Keratinocyte (primary cell): ENCODE data around the gene PATL2. TPM values are rescaled to one million over a fixed set of nuclear protein-coding genes. Genes with fewer than 3 reads are reported as not detected.

Experiments
- DNase-seq: peaks from one replicate; pipeline ENCODE4 v3.0.0-alpha.2; 2011; ENCODE audit warnings: low read depth, missing footprints, low spot score
- FAIRE-seq: peaks from 2 replicates; lab custom pipeline; 2011; peaks lifted over from hg19 to GRCh38; lab: Jason Lieb, UNC
- H2AFZ ChIP-seq: 2 replicates; pipeline ENCODE4 v1.6.0; 2012; ENCODE audit warnings: low read length, control low read depth, inconsistent platforms; ENCODE audit not compliant: control insufficient read depth
- H3K27ac ChIP-seq: 2 replicates; pipeline ENCODE4 v1.5.1; 2011; ENCODE audit warnings: low read length; ENCODE audit not compliant: control insufficient read depth, insufficient read depth
- H3K27me3 ChIP-seq: 3 replicates; pipeline ENCODE4 v1.6.0; 2011; ENCODE audit warnings: low read length; ENCODE audit not compliant: control insufficient read depth, insufficient read depth; ENCODE audit errors: extremely low read depth
- H3K36me3 ChIP-seq, 2 experiments: 2 replicates in 1 of 2; 3 replicates in 1 of 2; pipeline ENCODE4 v1.5.1; 2011; ENCODE audit warnings: low read length in 2 of 2, mild to moderate bottlenecking in 1 of 2; ENCODE audit not compliant: control insufficient read depth in 2 of 2, insufficient read depth in 2 of 2; ENCODE audit errors: extremely low read depth in 1 of 2
- H3K4me1 ChIP-seq: 3 replicates; pipeline ENCODE4 v1.5.1; 2011; ENCODE audit warnings: low read length; ENCODE audit not compliant: control insufficient read depth, insufficient read depth; ENCODE audit errors: extremely low read depth
- H3K4me2 ChIP-seq: 3 replicates; pipeline ENCODE4 v1.6.0; 2011; ENCODE audit warnings: low read depth, low read length; ENCODE audit not compliant: control insufficient read depth, insufficient read depth; ENCODE audit errors: extremely low read depth
- H3K4me3 ChIP-seq, 3 experiments: fragments of 200-600 bp in 1 of 3; sonication (generic) in 1 of 3; 2 replicates in 2 of 3; 3 replicates in 1 of 3; pipeline ENCODE4 v1.5.1; 2011 to 2016; ENCODE audit warnings: low read length in 3 of 3, mild to moderate bottlenecking in 3 of 3, control low read depth in 2 of 3, inconsistent platforms in 1 of 3, low read depth in 1 of 3, mixed read lengths in 1 of 3, mixed run types in 1 of 3, moderate library complexity in 1 of 3; ENCODE audit not compliant: control insufficient read depth in 2 of 3, insufficient read depth in 2 of 3; ENCODE audit errors: extremely low read depth in 1 of 3
- H3K79me2 ChIP-seq: 2 replicates; pipeline ENCODE4 v1.6.0; 2012; ENCODE audit warnings: low read length; ENCODE audit not compliant: control insufficient read depth, insufficient read depth
- H3K9ac ChIP-seq: 3 replicates; pipeline ENCODE4 v1.6.0; 2011; ENCODE audit warnings: low read length; ENCODE audit not compliant: control insufficient read depth, insufficient read depth; ENCODE audit errors: extremely low read depth
- H3K9me1 ChIP-seq: 3 replicates; pipeline ENCODE4 v1.6.0; 2011; ENCODE audit warnings: low read length; ENCODE audit not compliant: control insufficient read depth, insufficient read depth; ENCODE audit errors: extremely low read depth
- H3K9me3 ChIP-seq: 2 replicates; pipeline ENCODE4 v1.5.1; 2012; ENCODE audit warnings: low read depth, low read length; ENCODE audit not compliant: control insufficient read depth
- H4K20me1 ChIP-seq: 3 replicates; pipeline ENCODE4 v1.6.0; 2011; ENCODE audit warnings: low read length; ENCODE audit not compliant: control insufficient read depth, insufficient read depth; ENCODE audit errors: extremely low read depth
- CTCF ChIP-seq, 3 experiments: IDR thresholded peaks in 1 of 3; conservative IDR thresholded peaks in 1 of 3; optimal IDR thresholded peaks in 1 of 3; 2 replicates in 2 of 3; 3 replicates in 1 of 3; pipeline versions ENCODE3 to v1.5.1; 2011; ENCODE audit warnings: low read length in 3 of 3, mild to moderate bottlenecking in 3 of 3, moderate library complexity in 2 of 3, control low read depth in 1 of 3, inconsistent platforms in 1 of 3; ENCODE audit not compliant: insufficient read depth in 2 of 3; ENCODE audit errors: extremely low read depth in 1 of 3
- EZH2 ChIP-seq: IDR thresholded peaks from one replicate; pipeline ENCODE4 v1.6.1; 2012; ENCODE audit warnings: inconsistent platforms, mild to moderate bottlenecking, low read length, moderate library complexity
- dilution Hi-C: fragments of 300-500 bp; cut with MboI; formaldehyde crosslinking; loops from one replicate; pipeline ENCODE4 v1.7.0; 2020; ENCODE audit warnings: low sequenced_read_pairs; ENCODE audit not compliant: extremely low pct_ligation_motif_present
- polyA plus RNA-seq, 5 experiments: library from polyadenylated mRNA; depleted of rRNA in 3 of 5; stranded (reverse) in 3 of 5; stranded (forward) in 1 of 5; unstranded in 1 of 5; fragments of >200 nt; gene quantifications; 1 replicate in 1 of 5; 2 replicates in 3 of 5; 3 replicates in 1 of 5; pipeline versions ENCODE4 v1.2.1 to v1.2.3, GENCODE V29; 2011 to 2012; ENCODE audit warnings: missing spikeins in 2 of 5, low read depth in 1 of 5, low replicate concordance in 1 of 5

The PATL2 gene
- polyA plus RNA-seq, 1 donor (not counting 4 experiments of a cell fraction or from before 2014, with no cell fraction given), result 0.46 TPM

GRCh38 chr15:44697014-44697413 is 14.1 kb downstream of the PATL2 start:
- no peak overlapping the region for H2AFZ ChIP-seq
- H3K9me1 ChIP-seq, result no peaks in the 10 kb centered on the region
- H4K20me1 ChIP-seq, result no peaks in the 10 kb centered on the region
- DNase-seq, result no peak
- no peaks in the 10 kb centered on the region for H3K79me2 ChIP-seq
- no peak overlapping the region for H3K9ac ChIP-seq
- no peaks in the 10 kb centered on the region for H3K36me3 ChIP-seq
- no peak overlapping the region for H3K4me2 ChIP-seq
- H3K27ac ChIP-seq, result no peak overlapping the region
- FAIRE-seq, result no peak
- no peaks in the 10 kb centered on the region for H3K4me1 ChIP-seq
- TF ChIP-seq EZH2, result no peak
- no peak for TF ChIP-seq CTCF (optimal IDR thresholded peaks at IDR 0.05 in 1 of 3, IDR thresholded peaks at IDR 0.05 in 1 of 3, conservative IDR thresholded peaks at IDR 0.05 in 1 of 3; ENCODE audit: extremely low read depth in 1 of 3, insufficient read depth in 2 of 3, low read length in 3 of 3)
- no peaks in the 10 kb centered on the region for H3K9me3 ChIP-seq
- H3K27me3 ChIP-seq, result no peaks in the 10 kb centered on the region
- no peak overlapping the region for H3K4me3 ChIP-seq
- dilution Hi-C loops, result no loop called here

- no peak overlapping the region for H2AFZ ChIP-seq
- no peaks in the 10 kb centered on the region for H3K36me3 ChIP-seq
- H3K9ac ChIP-seq, result no peak overlapping the region
- H3K4me2 ChIP-seq, result no peak overlapping the region
- no peaks in the 10 kb centered on the region for H3K27me3 ChIP-seq
- H3K9me1 ChIP-seq, result no peaks in the 10 kb centered on the region
- no peak for DNase-seq
- dilution Hi-C loops, result no loop called here
- H3K4me3 ChIP-seq, result no peak overlapping the region
- TF ChIP-seq CTCF (optimal IDR thresholded peaks at IDR 0.05 in 1 of 3, IDR thresholded peaks at IDR 0.05 in 1 of 3, conservative IDR thresholded peaks at IDR 0.05 in 1 of 3; ENCODE audit: extremely low read depth in 1 of 3, insufficient read depth in 2 of 3, low read length in 3 of 3) (no peak), EZH2 (no peak)
- no peaks in the 10 kb centered on the region for H3K4me1 ChIP-seq
- no peak for FAIRE-seq
- no peaks in the 10 kb centered on the region for H3K79me2 ChIP-seq
- no peaks in the 10 kb centered on the region for H4K20me1 ChIP-seq
- no peaks in the 10 kb centered on the region for H3K9me3 ChIP-seq
- no peak overlapping the region for H3K27ac ChIP-seq
Observed at GRCh38 chr15:44695294-44695693, 15.8 kb downstream of the PATL2 start.
